T-helper 1 cell treated with Interleukin-12 subunit alpha and Interleukin-12 subunit beta and Interleukin-4 antibody, amounts not matched to agents 30 μg/mL and 1 μg/mL, for 36 hours (primary cell): Measurements from ENCODE around the gene CTAGE1.
"Not testable (repeated sequence)": the region's sequence is repeated elsewhere in the genome, so short reads cannot be mapped to it uniquely, and the experiment has no call there.

ENCODE experiments used
- H3K27ac Mint-ChIP-seq: one replicate; pipeline ENCODE4 v1.8.0; 2021; ENCODE audit warnings: mild to moderate bottlenecking, mixed read lengths
- H3K27me3 Mint-ChIP-seq: one replicate; pipeline ENCODE4 v1.8.0; 2021; ENCODE audit warnings: low read depth, mixed read lengths
- H3K36me3 Mint-ChIP-seq: one replicate; pipeline ENCODE4 v1.8.0; 2021; ENCODE audit warnings: low read depth, mixed read lengths
- H3K4me1 Mint-ChIP-seq: one replicate; pipeline ENCODE4 v1.8.0; 2021; ENCODE audit warnings: low read depth, mixed read lengths
- H3K4me3 Mint-ChIP-seq: one replicate; pipeline ENCODE4 v1.8.0; 2021; ENCODE audit warnings: mild to moderate bottlenecking, moderate library complexity, mixed read lengths
- H3K9me3 Mint-ChIP-seq: one replicate; pipeline ENCODE4 v1.8.0; 2021; ENCODE audit warnings: mixed read lengths

Gene CTAGE1

DNA sequence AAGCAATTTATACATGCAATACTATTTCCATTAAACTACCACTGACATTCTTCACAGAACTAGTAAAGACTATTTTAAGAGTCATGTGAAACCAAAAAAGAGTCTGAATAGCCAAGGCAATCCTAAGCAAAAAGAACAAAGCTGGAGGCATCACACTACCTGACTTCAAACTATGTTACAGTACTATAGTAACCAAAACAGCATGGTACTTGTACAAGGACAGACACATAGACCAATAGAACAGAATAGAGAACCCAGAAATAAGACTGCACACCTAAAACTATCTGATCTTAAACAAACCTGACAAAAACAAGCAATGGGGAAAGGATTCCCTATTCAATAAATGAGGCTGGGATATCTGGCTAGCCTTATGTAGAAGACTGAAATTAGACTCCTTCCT, 32.0 kb upstream of the CTAGE1 start:
- not testable (repeated sequence) for H3K9me3 Mint-ChIP-seq, H3K36me3 Mint-ChIP-seq, H3K4me1 Mint-ChIP-seq, H3K27me3 Mint-ChIP-seq, H3K27ac Mint-ChIP-seq, H3K4me3 Mint-ChIP-seq

DNA sequence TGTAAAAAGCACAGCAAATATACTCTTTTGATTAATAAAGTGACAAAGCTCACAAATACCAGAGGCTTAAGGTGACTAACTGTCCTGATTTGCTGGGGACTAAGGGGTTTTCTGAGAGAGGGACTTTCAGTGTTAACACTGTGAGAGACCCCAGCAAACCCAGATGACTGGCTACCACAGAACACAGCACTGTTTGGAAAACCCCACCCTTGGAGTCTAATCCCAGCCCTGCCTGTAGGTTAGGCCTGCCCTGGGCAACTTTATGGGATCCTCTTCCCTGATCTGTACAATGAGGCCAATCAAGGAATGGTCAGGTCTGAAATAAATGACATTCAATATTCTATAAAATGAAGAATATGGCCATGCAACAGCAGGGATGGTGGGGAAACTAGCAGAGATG, 30.5 kb upstream of the CTAGE1 start:
- no peaks in the 10 kb centered on the region for H3K36me3 Mint-ChIP-seq
- no peaks in the 10 kb centered on the region for H3K4me1 Mint-ChIP-seq
- H3K27me3 Mint-ChIP-seq: no peaks in the 10 kb centered on the region
- no peak overlapping the region for H3K27ac Mint-ChIP-seq
- no peak overlapping the region for H3K4me3 Mint-ChIP-seq
- peaks cover 7% of the 10 kb centered on the region for H3K9me3 Mint-ChIP-seq

DNA sequence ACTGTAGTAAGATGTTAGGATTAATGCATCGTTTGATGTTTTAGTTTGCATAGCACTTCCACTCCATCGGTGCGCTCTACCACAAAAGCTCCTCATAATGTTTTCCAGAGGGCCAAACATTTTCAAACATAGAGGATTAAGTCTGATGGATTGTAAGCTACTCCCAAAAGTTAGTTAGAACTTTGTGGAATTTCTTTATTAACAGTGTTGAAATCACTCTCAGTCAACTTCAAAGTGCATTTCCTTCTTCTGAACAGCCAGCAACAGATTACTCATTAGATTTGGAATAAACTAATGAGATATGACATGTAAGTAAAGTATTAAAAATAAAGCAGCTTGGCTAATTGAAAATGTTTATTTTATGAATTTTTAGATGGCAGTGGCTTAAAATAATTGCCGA, 30.1 kb upstream of the CTAGE1 start:
- Mint-ChIP-seq H3K27ac (no peak overlapping the region), H3K36me3 (no peaks in the 10 kb centered on the region), H3K4me1 (no peaks in the 10 kb centered on the region), H3K4me3 (no peak overlapping the region), H3K27me3 (no peaks in the 10 kb centered on the region), H3K9me3 (peaks cover 7% of the 10 kb centered on the region)

DNA sequence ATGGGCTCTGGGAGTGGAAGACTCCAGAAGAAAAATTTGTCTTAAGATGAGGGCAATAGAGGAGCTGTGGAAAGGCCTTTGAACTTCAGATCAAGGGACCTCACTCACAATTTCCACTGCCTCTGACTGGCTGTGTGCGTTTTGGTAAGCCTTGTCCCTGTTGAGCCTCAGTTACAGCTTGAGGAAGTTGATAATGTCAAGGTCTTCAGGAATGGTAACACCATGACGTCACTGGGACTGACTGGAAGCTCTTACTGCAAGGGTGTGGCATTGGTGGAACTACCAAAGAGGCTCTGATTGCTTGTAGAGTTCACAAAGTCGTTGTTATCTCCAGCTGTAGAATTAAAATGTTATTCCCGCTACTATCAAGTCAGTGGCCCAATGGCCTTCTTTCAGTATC, 29.2 kb upstream of the CTAGE1 start:
- H3K4me1 Mint-ChIP-seq: no peaks in the 10 kb centered on the region
- peaks cover 7% of the 10 kb centered on the region for H3K9me3 Mint-ChIP-seq
- no peaks in the 10 kb centered on the region for H3K27me3 Mint-ChIP-seq
- H3K4me3 Mint-ChIP-seq: no peak overlapping the region
- H3K27ac Mint-ChIP-seq: no peak overlapping the region
- H3K36me3 Mint-ChIP-seq: no peaks in the 10 kb centered on the region

DNA sequence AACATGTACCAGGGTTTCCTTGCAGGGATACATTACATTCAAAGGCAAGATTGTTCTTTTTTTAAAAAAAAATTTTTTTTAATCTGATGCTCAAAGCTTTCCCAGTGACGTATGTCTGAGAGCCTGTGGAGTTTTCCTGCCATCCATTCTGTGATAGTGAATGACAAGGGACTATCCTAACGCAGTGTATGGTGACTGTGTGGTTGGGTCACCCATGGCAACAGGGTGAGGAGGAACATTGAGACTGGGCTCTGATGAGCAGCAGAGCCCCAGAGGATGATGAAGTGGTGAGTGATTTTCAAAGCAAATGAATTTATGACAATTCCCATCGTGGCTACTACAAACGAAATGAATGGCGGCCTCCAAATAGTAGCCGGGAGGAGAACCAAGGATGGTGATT, 28.6 kb upstream of the CTAGE1 start:
- no peaks in the 10 kb centered on the region for H3K4me1 Mint-ChIP-seq
- H3K27me3 Mint-ChIP-seq: no peaks in the 10 kb centered on the region
- no peak overlapping the region for H3K27ac Mint-ChIP-seq
- peaks cover 7% of the 10 kb centered on the region for H3K9me3 Mint-ChIP-seq
- no peak overlapping the region for H3K4me3 Mint-ChIP-seq
- no peaks in the 10 kb centered on the region for H3K36me3 Mint-ChIP-seq

DNA sequence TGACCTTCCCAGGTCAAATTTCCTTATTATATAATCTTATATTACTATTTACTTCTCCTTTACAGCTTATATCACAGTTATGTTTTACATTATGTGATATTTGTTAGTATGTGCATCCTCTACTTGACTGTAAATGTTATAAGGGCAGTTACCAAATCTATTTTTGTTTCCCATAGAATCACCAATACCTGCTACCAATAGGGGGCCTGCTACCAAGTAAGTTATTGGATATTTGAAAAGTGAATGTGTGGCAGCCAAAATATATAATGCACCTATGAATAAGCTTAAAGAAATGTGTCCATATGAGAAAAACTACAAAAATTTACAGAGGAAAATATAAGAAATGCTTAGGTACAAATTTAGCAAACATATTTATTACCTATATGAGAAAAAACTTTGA, 23.9 kb upstream of the CTAGE1 start:
- H3K4me1 Mint-ChIP-seq: no peaks in the 10 kb centered on the region
- no peak overlapping the region for H3K4me3 Mint-ChIP-seq
- H3K9me3 Mint-ChIP-seq: no peaks in the 10 kb centered on the region
- H3K27ac Mint-ChIP-seq: no peak overlapping the region
- no peaks in the 10 kb centered on the region for H3K27me3 Mint-ChIP-seq
- H3K36me3 Mint-ChIP-seq: no peaks in the 10 kb centered on the region

DNA sequence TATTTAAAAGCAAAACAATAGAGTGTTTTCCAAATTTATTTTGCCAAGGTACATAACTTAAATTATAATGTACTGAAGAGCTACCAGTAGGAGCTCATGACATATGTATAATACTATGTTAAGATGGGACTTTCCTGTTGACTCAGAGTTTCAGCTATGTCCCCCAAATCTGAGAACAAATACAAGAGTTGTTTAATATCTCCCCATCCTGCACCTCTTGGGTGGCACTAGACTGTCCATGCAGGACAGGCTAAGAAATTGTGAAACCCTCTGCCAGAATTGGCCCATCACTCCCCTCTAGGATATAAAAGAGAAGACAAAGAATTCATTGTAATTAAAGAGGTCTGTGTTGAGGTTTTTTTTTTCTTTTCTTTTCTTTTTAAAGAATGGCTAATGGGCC, 21.7 kb upstream of the CTAGE1 start:
- no peaks in the 10 kb centered on the region for H3K27me3 Mint-ChIP-seq
- H3K27ac Mint-ChIP-seq: no peak overlapping the region
- no peaks in the 10 kb centered on the region for H3K36me3 Mint-ChIP-seq
- H3K4me1 Mint-ChIP-seq: no peaks in the 10 kb centered on the region
- H3K9me3 Mint-ChIP-seq: no peaks in the 10 kb centered on the region
- no peak overlapping the region for H3K4me3 Mint-ChIP-seq

DNA sequence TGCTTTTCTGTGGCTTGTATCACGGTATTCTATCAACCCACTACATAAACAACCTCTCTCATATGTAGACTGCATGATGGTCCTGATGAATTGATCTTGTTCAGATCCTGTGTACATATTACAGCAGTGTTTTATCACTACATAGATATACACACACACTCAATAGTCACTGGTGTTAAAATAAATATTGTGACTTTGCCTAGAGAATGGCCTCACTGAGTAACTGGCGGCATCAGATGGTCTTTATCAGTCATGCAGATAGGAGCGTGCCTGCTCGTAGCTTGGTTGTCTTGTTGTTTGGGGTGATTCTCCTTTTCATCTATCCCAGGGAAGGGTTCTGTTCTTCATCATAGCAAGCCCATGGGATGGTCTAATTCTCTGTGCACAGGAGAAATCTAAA, 18.4 kb upstream of the CTAGE1 start:
- H3K27ac Mint-ChIP-seq: no peak overlapping the region
- H3K4me3 Mint-ChIP-seq: no peak overlapping the region
- H3K4me1 Mint-ChIP-seq: no peaks in the 10 kb centered on the region
- no peaks in the 10 kb centered on the region for H3K36me3 Mint-ChIP-seq
- H3K27me3 Mint-ChIP-seq: no peaks in the 10 kb centered on the region
- no peaks in the 10 kb centered on the region for H3K9me3 Mint-ChIP-seq

DNA sequence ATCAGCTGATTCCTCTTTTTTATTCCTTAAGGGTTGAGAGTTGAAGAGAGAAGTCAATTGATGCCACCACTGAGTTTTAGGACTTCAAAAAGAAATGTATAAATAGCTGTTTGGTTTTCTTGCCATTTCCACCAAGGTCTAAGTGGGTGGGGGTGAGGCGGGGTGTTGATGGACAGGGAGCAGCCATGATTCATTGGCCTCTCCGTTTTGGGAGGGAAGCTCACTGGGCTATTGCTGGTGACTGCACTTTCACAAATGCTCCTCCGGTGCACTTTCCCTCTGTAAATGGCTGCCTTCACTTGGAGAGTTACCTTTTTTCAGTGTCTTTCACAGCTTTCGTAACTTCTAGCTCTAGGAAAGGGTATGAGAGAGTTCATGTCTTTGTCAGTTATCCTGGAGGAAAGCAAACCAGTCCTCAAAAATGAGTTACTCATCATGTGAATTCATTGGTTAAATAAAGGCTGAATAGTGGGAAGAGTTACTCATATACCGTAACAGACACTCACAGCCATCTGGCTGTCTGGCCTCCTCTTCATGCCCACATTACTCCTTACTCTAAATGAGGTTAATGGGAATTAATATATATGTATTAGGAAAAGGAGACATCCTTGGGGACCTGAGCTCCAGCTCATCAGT, 17.4 kb upstream of the CTAGE1 start:
- Mint-ChIP-seq H3K4me3 (no peak overlapping the region), H3K36me3 (no peaks in the 10 kb centered on the region), H3K27ac (no peak overlapping the region), H3K9me3 (no peaks in the 10 kb centered on the region), H3K4me1 (no peaks in the 10 kb centered on the region), H3K27me3 (no peaks in the 10 kb centered on the region)

DNA sequence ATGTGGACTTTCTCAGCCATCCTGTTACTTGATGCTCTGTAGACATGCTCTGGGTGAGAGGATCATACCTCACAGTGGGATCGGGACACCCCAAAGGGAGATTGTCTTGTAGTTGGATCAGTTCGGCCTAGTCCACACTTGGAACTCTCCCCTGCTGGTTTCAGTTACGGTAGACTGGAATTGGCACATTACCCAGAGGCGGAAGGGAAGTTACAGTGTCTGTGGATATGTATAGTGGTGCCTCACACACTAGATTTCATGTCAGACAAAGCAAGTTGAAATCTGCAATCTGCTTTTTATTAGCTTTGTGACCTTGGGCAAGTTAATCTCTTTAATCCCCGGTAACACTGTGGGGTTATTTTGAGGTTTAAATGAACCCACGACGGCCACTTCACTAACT, 16.2 kb upstream of the CTAGE1 start:
- H3K27ac Mint-ChIP-seq: no peak overlapping the region
- no peaks in the 10 kb centered on the region for H3K9me3 Mint-ChIP-seq
- H3K36me3 Mint-ChIP-seq: no peaks in the 10 kb centered on the region
- H3K4me3 Mint-ChIP-seq: no peak overlapping the region
- H3K27me3 Mint-ChIP-seq: no peaks in the 10 kb centered on the region
- H3K4me1 Mint-ChIP-seq: no peaks in the 10 kb centered on the region

DNA sequence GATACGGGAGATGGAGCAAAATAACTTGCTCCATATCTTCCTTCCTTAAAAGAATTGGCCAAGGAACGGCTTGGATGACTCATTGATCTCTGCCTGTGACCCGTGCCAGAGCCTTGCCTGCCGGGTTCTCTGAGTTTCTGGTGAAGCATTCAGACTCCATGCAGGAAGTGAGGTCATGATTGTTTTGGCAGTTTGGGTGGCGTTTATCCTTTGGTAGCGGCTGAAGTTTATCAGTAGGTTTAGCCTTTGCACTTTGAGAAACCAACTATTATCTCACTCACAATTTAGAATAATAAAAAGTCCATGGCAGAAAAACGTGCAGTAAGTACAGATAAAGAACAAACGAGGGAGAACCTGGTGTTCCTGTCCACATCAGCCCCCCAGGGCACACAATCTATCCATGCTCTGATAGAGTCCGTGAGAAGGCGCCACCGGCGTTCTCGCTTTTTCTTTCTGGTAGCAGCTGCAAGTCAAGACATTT, 15.0 kb upstream of the CTAGE1 start:
- Mint-ChIP-seq H3K4me1 (no peaks in the 10 kb centered on the region), H3K27me3 (no peaks in the 10 kb centered on the region), H3K9me3 (no peaks in the 10 kb centered on the region), H3K4me3 (no peak overlapping the region), H3K36me3 (no peaks in the 10 kb centered on the region), H3K27ac (no peak overlapping the region)

DNA sequence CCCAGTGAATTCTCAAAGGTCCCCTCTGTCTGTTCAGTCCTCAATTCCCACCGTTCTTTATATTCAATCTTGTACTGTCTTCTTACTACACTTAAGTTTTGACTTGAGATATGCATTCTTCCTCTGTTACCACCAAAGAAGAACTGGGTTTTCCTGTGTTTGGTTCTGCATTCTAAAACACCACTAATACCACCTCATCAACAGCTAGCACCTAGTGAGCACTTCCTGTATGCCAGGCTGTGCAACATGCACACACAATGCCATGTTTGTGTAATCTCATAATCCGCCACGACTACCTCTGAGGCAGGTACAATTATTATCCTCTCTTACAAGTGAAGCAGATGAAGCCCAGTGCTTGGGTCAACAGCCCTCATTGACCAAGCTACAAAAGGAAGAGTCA, 11.8 kb upstream of the CTAGE1 start:
- Mint-ChIP-seq H3K4me3 (no peak overlapping the region), H3K9me3 (no peaks in the 10 kb centered on the region), H3K36me3 (no peaks in the 10 kb centered on the region), H3K27ac (no peak overlapping the region), H3K4me1 (no peaks in the 10 kb centered on the region), H3K27me3 (no peaks in the 10 kb centered on the region)

DNA sequence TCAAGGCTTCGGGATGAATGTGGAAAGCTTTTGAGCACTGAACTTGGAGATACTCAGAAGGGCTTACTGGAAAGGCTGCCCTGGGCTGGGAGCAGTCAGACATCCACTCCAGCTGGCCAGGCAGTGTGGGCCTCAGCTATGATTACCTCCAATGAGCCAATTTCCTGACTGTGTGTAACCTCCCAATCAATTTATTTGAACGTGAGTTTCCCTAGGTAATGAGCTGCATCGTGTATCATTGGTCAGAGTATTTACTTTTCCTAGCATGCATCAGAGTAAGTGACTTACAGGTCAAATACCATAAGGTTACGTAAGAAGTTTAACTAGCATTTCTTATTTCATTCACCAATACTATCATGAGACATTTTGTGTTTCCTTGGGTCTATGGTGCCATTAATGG, 11.0 kb upstream of the CTAGE1 start:
- no peak overlapping the region for H3K4me3 Mint-ChIP-seq

DNA sequence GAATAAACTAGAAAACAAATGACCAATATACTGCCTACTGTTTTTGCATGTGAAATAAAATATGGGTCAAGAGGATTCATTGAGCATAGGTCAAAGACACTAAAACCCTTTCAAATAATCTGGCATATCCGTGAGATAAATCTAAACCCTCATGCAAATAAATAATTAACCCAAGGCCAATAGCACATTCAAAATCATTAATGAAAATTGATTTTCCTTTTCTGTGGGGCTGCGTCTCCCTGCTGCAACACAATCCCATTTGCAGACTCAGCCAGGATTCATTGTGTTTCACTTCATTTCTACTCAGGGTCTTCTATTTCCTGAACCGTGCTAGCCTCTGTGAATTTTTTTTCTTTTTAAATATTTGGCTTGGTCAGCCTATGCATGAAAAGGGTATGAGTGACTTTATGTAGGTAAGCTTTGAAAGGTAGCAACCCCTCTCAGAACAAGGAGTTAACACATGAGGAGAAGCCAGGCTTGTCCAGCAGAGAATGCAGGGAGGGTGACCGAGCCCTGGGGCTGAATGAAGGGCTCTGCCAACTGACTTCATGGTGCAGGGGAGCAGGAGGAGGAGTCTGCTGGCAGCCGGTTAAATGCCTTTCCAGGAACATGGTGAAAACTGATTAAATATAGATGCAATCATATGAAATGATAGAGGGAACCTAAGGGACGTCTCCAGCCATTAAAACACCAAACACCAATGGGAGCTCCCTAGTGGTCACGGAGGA, 10.3 kb upstream of the CTAGE1 start:
- Mint-ChIP-seq H3K27me3 (no peaks in the 10 kb centered on the region), H3K4me3 (no peak overlapping the region), H3K27ac (no peak overlapping the region), H3K4me1 (no peaks in the 10 kb centered on the region), H3K36me3 (no peaks in the 10 kb centered on the region), H3K9me3 (no peaks in the 10 kb centered on the region)

More for the DNA sequence above, 11.0 kb upstream of the CTAGE1 start:
- Mint-ChIP-seq H3K27me3 (no peaks in the 10 kb centered on the region), H3K9me3 (no peaks in the 10 kb centered on the region), H3K4me1 (no peaks in the 10 kb centered on the region), H3K27ac (no peak overlapping the region), H3K36me3 (no peaks in the 10 kb centered on the region)

DNA sequence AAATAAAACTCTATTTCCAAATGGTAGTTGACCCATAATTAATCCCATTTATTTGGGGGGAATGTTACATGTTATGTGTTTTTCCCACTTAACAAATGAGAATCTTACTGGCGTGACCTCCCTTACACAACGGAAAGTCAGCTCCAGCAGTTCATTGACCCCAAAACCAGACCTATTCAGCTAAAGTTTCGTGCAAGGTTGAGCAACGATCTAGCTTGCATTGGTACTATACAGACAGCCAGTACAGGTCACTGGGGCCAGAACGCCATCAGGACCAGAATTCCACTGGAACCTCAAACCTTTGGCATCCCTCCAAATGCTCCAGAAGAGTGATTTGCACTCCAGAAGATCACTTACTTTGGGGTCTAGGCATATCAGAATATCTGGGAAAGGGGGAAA, 6.8 kb upstream of the CTAGE1 start:
- H3K36me3 Mint-ChIP-seq: no peaks in the 10 kb centered on the region
- no peaks in the 10 kb centered on the region for H3K4me1 Mint-ChIP-seq
- H3K27ac Mint-ChIP-seq: no peak overlapping the region
- peaks cover 8% of the 10 kb centered on the region for H3K9me3 Mint-ChIP-seq
- H3K4me3 Mint-ChIP-seq: no peak overlapping the region
- no peaks in the 10 kb centered on the region for H3K27me3 Mint-ChIP-seq
